ENCODE measurements around the gene URI1. TPM values are rescaled to one million over a fixed set of nuclear protein-coding genes. Genes with fewer than 3 reads are reported as not detected.

The URI1 gene
- total RNA-seq, 1 donor from 2014 or later: 43.7 TPM

GRCh38 chr19:30001791-30002190 is 59.8 kb downstream of the URI1 start:
- no peak for DNase-seq
- Mint-ChIP-seq H3K9me3 (ENCODE audit: unreplicated experiment) (peaks cover 1% of the 10 kb centered on the region), H3K4me3 (ENCODE audit: unreplicated experiment) (no peak overlapping the region), H3K27me3 (ENCODE audit: unreplicated experiment) (no peaks in the 10 kb centered on the region), H3K36me3 (ENCODE audit: unreplicated experiment) (peaks cover 6% of the 10 kb centered on the region), H3K27ac (ENCODE audit: unreplicated experiment) (no peak overlapping the region), H3K4me1 (ENCODE audit: low read depth, unreplicated experiment) (peaks cover 8% of the 10 kb centered on the region)
- TF ChIP-seq CTCF (IDR thresholded peaks at IDR 0.05; ENCODE audit: partially characterized antibody, unreplicated experiment): no peak

GRCh38 chr19:30003866-30004265 is 61.8 kb downstream of the URI1 start:
- TF ChIP-seq CTCF (IDR thresholded peaks at IDR 0.05; ENCODE audit: partially characterized antibody, unreplicated experiment): no peak
- no peak overlapping the region for H3K27ac Mint-ChIP-seq (ENCODE audit: unreplicated experiment)
- H3K4me1 Mint-ChIP-seq (ENCODE audit: low read depth, unreplicated experiment): peaks cover 8% of the 10 kb centered on the region
- DNase-seq: no peak
- H3K4me3 Mint-ChIP-seq (ENCODE audit: unreplicated experiment): no peak overlapping the region
- H3K27me3 Mint-ChIP-seq (ENCODE audit: unreplicated experiment): no peaks in the 10 kb centered on the region
- H3K9me3 Mint-ChIP-seq (ENCODE audit: unreplicated experiment): peaks cover 1% of the 10 kb centered on the region
- H3K36me3 Mint-ChIP-seq (ENCODE audit: unreplicated experiment): peaks cover 6% of the 10 kb centered on the region

DNA sequence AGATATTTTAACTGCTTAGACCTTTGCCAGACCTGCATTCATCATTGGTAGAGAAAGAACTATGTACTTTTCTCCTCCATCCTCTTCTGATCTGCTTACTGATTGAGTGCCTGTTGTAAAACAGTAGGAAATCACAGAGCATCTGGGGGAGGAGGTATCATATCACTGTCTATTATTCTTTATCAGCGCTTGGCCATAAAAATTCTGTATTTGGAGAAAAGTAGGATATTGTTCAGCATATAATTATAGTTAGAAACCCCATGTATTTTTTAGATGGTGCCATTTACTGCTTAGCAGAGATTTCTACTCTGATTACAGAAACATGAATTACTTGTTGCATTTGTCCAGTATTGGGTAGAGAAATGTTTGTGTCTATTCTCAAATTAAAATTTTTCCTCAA is 62.4 kb downstream of the URI1 start:
- DNase-seq: no peak
- TF ChIP-seq CTCF (IDR thresholded peaks at IDR 0.05; ENCODE audit: partially characterized antibody, unreplicated experiment): no peak
- Mint-ChIP-seq H3K27ac (ENCODE audit: unreplicated experiment) (no peak overlapping the region), H3K4me3 (ENCODE audit: unreplicated experiment) (no peak overlapping the region), H3K27me3 (ENCODE audit: unreplicated experiment) (no peaks in the 10 kb centered on the region), H3K36me3 (ENCODE audit: unreplicated experiment) (peaks cover 6% of the 10 kb centered on the region), H3K9me3 (ENCODE audit: unreplicated experiment) (peaks cover 1% of the 10 kb centered on the region), H3K4me1 (ENCODE audit: low read depth, unreplicated experiment) (peaks cover 8% of the 10 kb centered on the region)

- DNase-seq: no peak
- Mint-ChIP-seq H3K36me3 (ENCODE audit: unreplicated experiment) (peaks cover 3% of the 10 kb centered on the region), H3K4me1 (ENCODE audit: low read depth, unreplicated experiment) (peaks cover 8% of the 10 kb centered on the region), H3K4me3 (ENCODE audit: unreplicated experiment) (no peak overlapping the region), H3K9me3 (ENCODE audit: unreplicated experiment) (no peaks in the 10 kb centered on the region), H3K27ac (ENCODE audit: unreplicated experiment) (no peak overlapping the region), H3K27me3 (ENCODE audit: unreplicated experiment) (no peaks in the 10 kb centered on the region)
- TF ChIP-seq CTCF (IDR thresholded peaks at IDR 0.05; ENCODE audit: partially characterized antibody, unreplicated experiment): no peak
Measured at GRCh38 chr19:30006207-30006606, 64.2 kb downstream of the URI1 start.

- Mint-ChIP-seq H3K27ac (ENCODE audit: unreplicated experiment) (no peak overlapping the region), H3K4me1 (ENCODE audit: low read depth, unreplicated experiment) (peaks cover 8% of the 10 kb centered on the region), H3K27me3 (ENCODE audit: unreplicated experiment) (no peaks in the 10 kb centered on the region), H3K4me3 (ENCODE audit: unreplicated experiment) (no peak overlapping the region), H3K36me3 (ENCODE audit: unreplicated experiment) (no peaks in the 10 kb centered on the region), H3K9me3 (ENCODE audit: unreplicated experiment) (no peaks in the 10 kb centered on the region)
- no peak for DNase-seq
- no peak for TF ChIP-seq CTCF (IDR thresholded peaks at IDR 0.05; ENCODE audit: partially characterized antibody, unreplicated experiment)
Measured at GRCh38 chr19:30008169-30008568, 66.1 kb downstream of the URI1 start.
